ENCODE measurements around the gene SLC17A5. TPM values are rescaled to one million over a fixed set of nuclear protein-coding genes. Genes with fewer than 3 reads are reported as not detected.
"Not testable (repeated sequence)": the region's sequence is repeated elsewhere in the genome, so short reads cannot be mapped to it uniquely, and the experiment has no call there.

SLC17A5 gene
- total and polyA plus RNA-seq, 2 donors (not counting 3 experiments of a cell fraction or from before 2014, with no cell fraction given) = 15.2 to 18.7 TPM

GRCh38 chr6:73579389-73579788, 74.4 kb downstream of the SLC17A5 start:
- H3K36me3 ChIP-seq (ENCODE audit: control insufficient read depth in 2 of 2, extremely low read depth in 1 of 2, insufficient read depth in 2 of 2, low read length in 2 of 2) = no peaks in the 10 kb centered on the region
- no peaks in the 10 kb centered on the region for H4K20me1 ChIP-seq (replicated peaks; ENCODE audit: control insufficient read depth, extremely low read depth, insufficient read depth, low read length)
- no peak overlapping the region for H3K4me3 ChIP-seq (replicated peaks in 1 of 3; ENCODE audit: insufficient read depth in 1 of 3, low read depth in 1 of 3, low read length in 3 of 3)
- DNase-seq (ENCODE audit: low read depth, low spot score) (no peak), FAIRE-seq (no peak)
- peaks cover 26% of the 10 kb centered on the region for H3K4me1 ChIP-seq (ENCODE audit: control insufficient read depth, extremely low read depth, insufficient read depth, low read length)
- H3K79me2 ChIP-seq (ENCODE audit: control insufficient read depth, insufficient read depth, low read length) = no peaks in the 10 kb centered on the region
- intact Hi-C loops (cut with micrococcal nuclease) = no loop called here
- CTCF ChIA-PET = interaction anchor here (0.9 to 2.6 kb wide), 14 partner anchors 7 to 74 kb away, joined by 3 to 32 read pairs (median 7); partner anchors contain the start of genes EEF1A1 and SLC17A5
- H3K27ac ChIP-seq (ENCODE audit: insufficient read depth, low read depth, low read length) = peak overlapping the region; percentile 100
- peak overlapping the region; percentile 99 for H3K9ac ChIP-seq (replicated peaks; ENCODE audit: extremely low read depth, insufficient read depth, low read length)
- H2AFZ ChIP-seq (ENCODE audit: low read depth, low read length) = peak overlapping the region; percentile 59
- peak overlapping the region; percentile 60 for H3K4me2 ChIP-seq (ENCODE audit: insufficient read depth, low read length)
- no TSS peak for BruUV-seq (replicated peaks)
- POLR2A ChIA-PET = interaction anchor here (1.8 to 2.8 kb wide), 3 partner anchors 59 to 65 kb away, joined by 7 to 74 read pairs (median 23); partner anchors contain the start of gene EEF1A1
- H3K9me1 ChIP-seq (replicated peaks; ENCODE audit: control insufficient read depth, extremely low read depth, insufficient read depth, low read length) = no peaks in the 10 kb centered on the region
- H3K9me3 ChIP-seq (replicated peaks; ENCODE audit: control insufficient read depth, insufficient read depth, low read length) = no peaks in the 10 kb centered on the region
- TF ChIP-seq POLR2AphosphoS5 (IDR thresholded peaks at IDR 0.05; ENCODE audit: insufficient read depth, low read depth, low read length) (no peak), FOS (IDR thresholded peaks at IDR 0.05; ENCODE audit: borderline replicate concordance, insufficient read depth, low read length) (no peak)
- dilution Hi-C loops (cut with MboI; ENCODE audit: extremely low pct_ligation_motif_present, low sequenced_read_pairs) = no loop called here
- H3K27me3 ChIP-seq (ENCODE audit: control insufficient read depth in 2 of 2, insufficient read depth in 2 of 2, low read length in 2 of 2) = no peaks in the 10 kb centered on the region

GRCh38 chr6:73577676-73578075, 76.1 kb downstream of the SLC17A5 start:
- H3K9ac ChIP-seq (replicated peaks; ENCODE audit: extremely low read depth, insufficient read depth, low read length) = no peak overlapping the region
- no peak overlapping the region for H3K27ac ChIP-seq (ENCODE audit: insufficient read depth, low read depth, low read length)
- H3K36me3 ChIP-seq (ENCODE audit: control insufficient read depth in 2 of 2, extremely low read depth in 1 of 2, insufficient read depth in 2 of 2, low read length in 2 of 2) = no peaks in the 10 kb centered on the region
- TF ChIP-seq FOS (IDR thresholded peaks at IDR 0.05; ENCODE audit: borderline replicate concordance, insufficient read depth, low read length) (no peak), GATA2 (IDR thresholded peaks at IDR 0.05; ENCODE audit: insufficient read depth, insufficient read length, low read depth, low read length) (no peak), POLR2A (IDR thresholded peaks at IDR 0.05; ENCODE audit: low read depth, low read length) (no peak), EZH2 (IDR thresholded peaks at IDR 0.05; ENCODE audit: borderline replicate concordance, low read depth, low read length, severe bottlenecking) (no peak)
- intact Hi-C loops (cut with micrococcal nuclease) (no loop called here), dilution Hi-C loops (cut with MboI; ENCODE audit: extremely low pct_ligation_motif_present, low sequenced_read_pairs) (no loop called here)
- H3K9me1 ChIP-seq (replicated peaks; ENCODE audit: control insufficient read depth, extremely low read depth, insufficient read depth, low read length) = no peaks in the 10 kb centered on the region
- no peak overlapping the region for H3K4me3 ChIP-seq (replicated peaks in 1 of 3; ENCODE audit: insufficient read depth in 1 of 3, low read depth in 1 of 3, low read length in 3 of 3)
- H3K27me3 ChIP-seq (ENCODE audit: control insufficient read depth in 2 of 2, insufficient read depth in 2 of 2, low read length in 2 of 2) = no peaks in the 10 kb centered on the region
- BruUV-seq (replicated peaks) = no TSS peak
- H3K9me3 ChIP-seq (replicated peaks; ENCODE audit: control insufficient read depth, insufficient read depth, low read length) = no peaks in the 10 kb centered on the region
- peaks cover 26% of the 10 kb centered on the region for H3K4me1 ChIP-seq (ENCODE audit: control insufficient read depth, extremely low read depth, insufficient read depth, low read length)
- no peaks in the 10 kb centered on the region for H4K20me1 ChIP-seq (replicated peaks; ENCODE audit: control insufficient read depth, extremely low read depth, insufficient read depth, low read length)
- H2AFZ ChIP-seq (ENCODE audit: low read depth, low read length) = no peak overlapping the region
- ChIA-PET CTCF (interaction anchor here (0.8 to 0.9 kb wide), 2 partner anchors 20 to 56 kb away, joined by 3 read pairs; no protein-coding TSS in a partner anchor), POLR2A (no interaction called here)
- DNase-seq (ENCODE audit: low read depth, low spot score) (no peak), FAIRE-seq (no peak)
- no peak overlapping the region for H3K4me2 ChIP-seq (ENCODE audit: insufficient read depth, low read length)
- H3K79me2 ChIP-seq (ENCODE audit: control insufficient read depth, insufficient read depth, low read length) = no peaks in the 10 kb centered on the region

GRCh38 chr6:73572531-73572930, 81.3 kb downstream of the SLC17A5 start:
- POLR2A ChIA-PET; CTCF ChIA-PET; H3K9ac ChIP-seq (replicated peaks; ENCODE audit: extremely low read depth, insufficient read depth, low read length); dilution Hi-C loops (cut with MboI; ENCODE audit: extremely low pct_ligation_motif_present, low sequenced_read_pairs); H3K27me3 ChIP-seq (ENCODE audit: control insufficient read depth in 2 of 2, insufficient read depth in 2 of 2, low read length in 2 of 2); H3K4me2 ChIP-seq (ENCODE audit: insufficient read depth, low read length); FAIRE-seq; H3K36me3 ChIP-seq (ENCODE audit: control insufficient read depth in 2 of 2, extremely low read depth in 1 of 2, insufficient read depth in 2 of 2, low read length in 2 of 2); H3K9me1 ChIP-seq (replicated peaks; ENCODE audit: control insufficient read depth, extremely low read depth, insufficient read depth, low read length); H3K79me2 ChIP-seq (ENCODE audit: control insufficient read depth, insufficient read depth, low read length); H2AFZ ChIP-seq (ENCODE audit: low read depth, low read length); BruUV-seq (replicated peaks); H3K4me1 ChIP-seq (ENCODE audit: control insufficient read depth, extremely low read depth, insufficient read depth, low read length); H4K20me1 ChIP-seq (replicated peaks; ENCODE audit: control insufficient read depth, extremely low read depth, insufficient read depth, low read length); DNase-seq (ENCODE audit: low read depth, low spot score); H3K4me3 ChIP-seq (replicated peaks in 1 of 3; ENCODE audit: insufficient read depth in 1 of 3, low read depth in 1 of 3, low read length in 3 of 3); H3K27ac ChIP-seq (ENCODE audit: insufficient read depth, low read depth, low read length); intact Hi-C loops (cut with micrococcal nuclease); H3K9me3 ChIP-seq (replicated peaks; ENCODE audit: control insufficient read depth, insufficient read depth, low read length): not testable (repeated sequence)
